B cell (primary cell): ENCODE measurements around the gene MPZL1. TPM values are rescaled to one million over a fixed set of nuclear protein-coding genes. Genes with fewer than 3 reads are reported as not detected.
"Not testable (repeated sequence)": the region's sequence is repeated elsewhere in the genome, so short reads cannot be mapped to it uniquely, and the experiment has no call there.

ENCODE experiments used
- ATAC-seq: fragments of 200-7000 bp; cut with Tn5 transposase; one replicate; pipeline ENCODE4 v1.10.0; 2021; ENCODE audit warnings: low read depth, mild to moderate bottlenecking, moderate number of reproducible peaks, moderate library complexity
- CTCF ChIA-PET: fragments of 350-600 bp; sonication (Branson Sonifier 250); formaldehyde crosslinking; loops from one replicate; lab custom pipeline; 2021; ENCODE audit warnings: antibody characterized with exemption, inconsistent platforms; lab: Charles Lee
- POLR2A ChIA-PET: fragments of 350-600 bp; sonication (Branson Sonifier 250); formaldehyde crosslinking; loops from one replicate; lab custom pipeline; 2021; ENCODE audit warnings: antibody characterized with exemption; lab: Charles Lee
- DNase-seq: peaks from one replicate; pipeline ENCODE4 v3.0.0; 2013
- H2AFZ ChIP-seq: 2 replicates; pipeline ENCODE4 v1.6.1; 2012; ENCODE audit warnings: mild to moderate bottlenecking, low read depth, low read length; ENCODE audit not compliant: insufficient read depth, poor library complexity, severe bottlenecking
- H3K27ac ChIP-seq, 2 donors: 1 replicate in 1 of 2; 2 replicates in 1 of 2; pipeline ENCODE4 v1.5.1; 2012 to 2013; ENCODE audit warnings: low read length in 2 of 2, mild to moderate bottlenecking in 2 of 2, moderate library complexity in 1 of 2
- H3K27me3 ChIP-seq, 4 experiments: fragments of 200-600 bp in 1 of 4; sonication (generic) in 1 of 4; replicated peaks in 1 of 4; 1 replicate in 2 of 4; 2 replicates in 2 of 4; pipeline versions ENCODE4 v1.6.1 to v1.7.0; 2013 to 2016; ENCODE audit warnings: low read length in 3 of 4, mild to moderate bottlenecking in 2 of 4, mixed read lengths in 1 of 4, moderate library complexity in 1 of 4; ENCODE audit not compliant: insufficient read depth in 4 of 4, control insufficient read depth in 3 of 4; ENCODE audit errors: control extremely low read depth in 1 of 4
- H3K36me3 ChIP-seq, 2 experiments: replicated peaks in 1 of 2; 1 replicate in 1 of 2; 2 replicates in 1 of 2; pipeline versions ENCODE4 v1.6.1 to v1.7.1; 2013; ENCODE audit warnings: low read length in 1 of 2; ENCODE audit not compliant: insufficient read depth in 2 of 2, control insufficient read depth in 1 of 2; ENCODE audit errors: control extremely low read depth in 1 of 2, extremely low read depth in 1 of 2
- H3K4me1 ChIP-seq, 2 donors: fragments of 200-600 bp in 1 of 2; sonication (generic) in 1 of 2; 1 replicate in 1 of 2; 2 replicates in 1 of 2; pipeline versions ENCODE4 v1.5.1 to v1.6.1; 2013 to 2017; ENCODE audit warnings: low read length in 2 of 2; ENCODE audit not compliant: control insufficient read depth in 2 of 2, insufficient read depth in 2 of 2
- H3K4me2 ChIP-seq: replicated peaks from 2 replicates; pipeline ENCODE3; 2012; ENCODE audit warnings: mild to moderate bottlenecking, low read depth, low read length; ENCODE audit not compliant: poor library complexity, severe bottlenecking
- H3K4me3 ChIP-seq, 5 experiments: fragments of 200-600 bp in 1 of 5; sonication (generic) in 1 of 5; 1 replicate in 3 of 5; 2 replicates in 2 of 5; pipeline versions ENCODE4 v1.5.1 to v1.7.0; 2011 to 2016; ENCODE audit warnings: low read length in 4 of 5, mild to moderate bottlenecking in 4 of 5, low read depth in 2 of 5, control low read depth in 1 of 5, moderate library complexity in 1 of 5; ENCODE audit not compliant: insufficient read depth in 1 of 5; ENCODE audit errors: control extremely low read depth in 1 of 5, extremely low read depth in 1 of 5
- H3K79me2 ChIP-seq: fragments of 200-600 bp; sonication (generic); one replicate; pipeline ENCODE4 v1.6.0; 2016; ENCODE audit warnings: low read length; ENCODE audit not compliant: control insufficient read depth, insufficient read depth
- H3K9ac ChIP-seq: fragments of 200-600 bp; sonication (generic); 2 replicates; pipeline ENCODE4 v1.6.1; 2017; ENCODE audit warnings: mild to moderate bottlenecking, low read length, moderate library complexity
- H3K9me3 ChIP-seq, 3 donors: one replicate each; pipeline versions ENCODE4 v1.6.1 to v1.7.1; 2013; ENCODE audit warnings: low read length in 2 of 3; ENCODE audit not compliant: control insufficient read depth in 2 of 3, insufficient read depth in 1 of 3; ENCODE audit errors: control extremely low read depth in 1 of 3
- H4K20me1 ChIP-seq: 2 replicates; pipeline ENCODE4 v1.6.0; 2012; ENCODE audit warnings: mild to moderate bottlenecking, low read length; ENCODE audit not compliant: insufficient read depth, control insufficient read depth, poor library complexity, severe bottlenecking
- H3K27ac Mint-ChIP-seq: one replicate; pipeline ENCODE4 v1.8.0; 2021; ENCODE audit warnings: mixed read lengths
- H3K27me3 Mint-ChIP-seq: one replicate; pipeline ENCODE4 v1.8.0; 2021; ENCODE audit warnings: mixed read lengths
- H3K4me1 Mint-ChIP-seq: one replicate; pipeline ENCODE4 v1.8.0; 2021; ENCODE audit warnings: mixed read lengths
- H3K4me3 Mint-ChIP-seq: one replicate; pipeline ENCODE4 v1.8.0; 2021; ENCODE audit warnings: mixed read lengths
- H3K9me3 Mint-ChIP-seq: one replicate; pipeline ENCODE4 v1.8.0; 2022; ENCODE audit warnings: mixed read lengths; ENCODE audit not compliant: insufficient read depth
- EZH2 ChIP-seq: IDR thresholded peaks from 2 replicates; pipeline ENCODE4 v1.6.1; 2012; ENCODE audit warnings: borderline replicate concordance, low read depth, mild to moderate bottlenecking, moderate library complexity, low read length; ENCODE audit not compliant: insufficient read depth, poor library complexity, severe bottlenecking
- WGBS: methylation state at CpG from one replicate; pipeline ENCODE4 v1.1.5; 2013; ENCODE audit warnings: missing lambda C conversion rate; ENCODE audit not compliant: insufficient coverage; 5-methylcytosine and 5-hydroxymethylcytosine counted together
- intact Hi-C: fragments of 100-400 bp; cut with micrococcal nuclease; formaldehyde crosslinking; loops from one replicate; pipeline ENCODE4 v1.10.0; 2022
- polyA plus RNA-seq: library from polyadenylated mRNA; depleted of rRNA; stranded (reverse); fragments of >200 nt; gene quantifications from 2 replicates; pipeline ENCODE4 v1.2.3, GENCODE V29; 2012
- total RNA-seq, 2 donors: library from RNA; stranded (reverse); fragments of 120-200 nt in 1 of 2; gene quantifications; 1 replicate in 1 of 2; 2 replicates in 1 of 2; pipeline versions ENCODE4 v1.2.3 to v1.2.4, GENCODE V29; 2013 to 2022
- TF ChIP-seq, protein P1 (sequence below): fragments of 200-600 bp; IDR thresholded peaks from one replicate; pipeline ENCODE4 v1.8.0; 2022; ENCODE audit warnings: antibody characterized with exemption, mild to moderate bottlenecking

Gene MPZL1
- total and polyA plus RNA-seq, 2 donors (not counting 1 experiment from before 2014, with no cell fraction given) = 15.4 to 27.7 TPM

- intact Hi-C loops = no loop called here
- H3K27me3 ChIP-seq = no peaks in the 10 kb centered on the region
- ChIA-PET POLR2A (no interaction called here), CTCF (no interaction called here)
- H3K4me1 ChIP-seq = no peaks in the 10 kb centered on the region
- H3K27me3 Mint-ChIP-seq = no peaks in the 10 kb centered on the region
- peaks cover 0 to 3% of the 10 kb centered on the region in 2 experiments for H3K36me3 ChIP-seq
- H3K4me2 ChIP-seq = no peak overlapping the region
- DNase-seq (no peak), ATAC-seq (no peak)
- no peak overlapping the region for H3K27ac ChIP-seq
- WGBS = 100% methylated on average over 1 of the region's 8 CpGs
- H3K9me3 ChIP-seq = no peaks in the 10 kb centered on the region
- H3K79me2 ChIP-seq = peaks cover 69% of the 10 kb centered on the region
- no peak overlapping the region for H3K9ac ChIP-seq
- H3K4me3 ChIP-seq = no peak overlapping the region
- H2AFZ ChIP-seq = no peak overlapping the region
- peaks cover 17% of the 10 kb centered on the region for H3K4me1 Mint-ChIP-seq
- H3K4me3 Mint-ChIP-seq = no peak overlapping the region
- TF ChIP-seq, protein P1, sequence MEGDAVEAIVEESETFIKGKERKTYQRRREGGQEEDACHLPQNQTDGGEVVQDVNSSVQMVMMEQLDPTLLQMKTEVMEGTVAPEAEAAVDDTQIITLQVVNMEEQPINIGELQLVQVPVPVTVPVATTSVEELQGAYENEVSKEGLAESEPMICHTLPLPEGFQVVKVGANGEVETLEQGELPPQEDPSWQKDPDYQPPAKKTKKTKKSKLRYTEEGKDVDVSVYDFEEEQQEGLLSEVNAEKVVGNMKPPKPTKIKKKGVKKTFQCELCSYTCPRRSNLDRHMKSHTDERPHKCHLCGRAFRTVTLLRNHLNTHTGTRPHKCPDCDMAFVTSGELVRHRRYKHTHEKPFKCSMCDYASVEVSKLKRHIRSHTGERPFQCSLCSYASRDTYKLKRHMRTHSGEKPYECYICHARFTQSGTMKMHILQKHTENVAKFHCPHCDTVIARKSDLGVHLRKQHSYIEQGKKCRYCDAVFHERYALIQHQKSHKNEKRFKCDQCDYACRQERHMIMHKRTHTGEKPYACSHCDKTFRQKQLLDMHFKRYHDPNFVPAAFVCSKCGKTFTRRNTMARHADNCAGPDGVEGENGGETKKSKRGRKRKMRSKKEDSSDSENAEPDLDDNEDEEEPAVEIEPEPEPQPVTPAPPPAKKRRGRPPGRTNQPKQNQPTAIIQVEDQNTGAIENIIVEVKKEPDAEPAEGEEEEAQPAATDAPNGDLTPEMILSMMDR = no peak
- TF ChIP-seq EZH2 = no peak
- no peak overlapping the region for H3K27ac Mint-ChIP-seq
- H3K9me3 Mint-ChIP-seq = no peaks in the 10 kb centered on the region
- H4K20me1 ChIP-seq = peaks cover 4% of the 10 kb centered on the region
Measured at GRCh38 chr1:167738158-167738557, 16.4 kb downstream of the MPZL1 start.

DNA sequence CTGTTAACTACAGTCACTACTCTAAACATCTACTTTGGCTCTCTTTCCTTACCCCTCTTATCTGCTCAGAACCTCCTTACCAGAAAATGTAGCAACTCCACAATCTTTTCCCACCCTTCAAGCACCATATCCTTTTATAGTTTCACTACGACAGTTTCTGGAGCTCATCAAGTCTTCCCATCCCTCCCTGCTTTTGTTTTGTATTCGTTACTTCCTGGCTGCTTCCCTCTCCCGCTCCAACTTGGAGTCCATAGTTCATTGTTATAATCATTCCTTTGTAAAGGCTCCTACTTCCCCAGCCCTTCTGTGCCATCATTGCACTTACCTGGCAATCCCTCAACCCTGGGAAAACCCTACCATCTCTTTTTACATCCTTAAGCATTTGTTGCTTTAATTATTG lies 18.0 kb downstream of the MPZL1 start:
- H3K27me3 Mint-ChIP-seq = no peaks in the 10 kb centered on the region
- Histone ChIP-seq H3K36me3 (peaks cover 0 to 3% of the 10 kb centered on the region in 2 experiments), H3K27me3 (no peaks in the 10 kb centered on the region), H3K4me3 (no peak overlapping the region), H4K20me1 (no peaks in the 10 kb centered on the region), H3K27ac (no peak overlapping the region), H3K9ac (no peak overlapping the region), H3K4me2 (no peak overlapping the region), H2AFZ (no peak overlapping the region), H3K4me1 (no peaks in the 10 kb centered on the region), H3K79me2 (peaks cover 69% of the 10 kb centered on the region), H3K9me3 (no peaks in the 10 kb centered on the region)
- peaks cover 24% of the 10 kb centered on the region for H3K4me1 Mint-ChIP-seq
- no peak for ATAC-seq
- CTCF ChIA-PET = interaction anchor here (0.7 to 2.1 kb wide), 3 partner anchors 9 to 43 kb away, joined by 3 to 6 read pairs (median 3); no protein-coding TSS in a partner anchor
- WGBS = 94% methylated on average over 3 of the region's 3 CpGs
- TF ChIP-seq, protein P1 = no peak
- no peak for TF ChIP-seq EZH2
- intact Hi-C loops = no loop called here
- POLR2A ChIA-PET = no interaction called here
- DNase-seq = no peak
- H3K27ac Mint-ChIP-seq = no peak overlapping the region
- H3K4me3 Mint-ChIP-seq = no peak overlapping the region
- H3K9me3 Mint-ChIP-seq = no peaks in the 10 kb centered on the region

DNA sequence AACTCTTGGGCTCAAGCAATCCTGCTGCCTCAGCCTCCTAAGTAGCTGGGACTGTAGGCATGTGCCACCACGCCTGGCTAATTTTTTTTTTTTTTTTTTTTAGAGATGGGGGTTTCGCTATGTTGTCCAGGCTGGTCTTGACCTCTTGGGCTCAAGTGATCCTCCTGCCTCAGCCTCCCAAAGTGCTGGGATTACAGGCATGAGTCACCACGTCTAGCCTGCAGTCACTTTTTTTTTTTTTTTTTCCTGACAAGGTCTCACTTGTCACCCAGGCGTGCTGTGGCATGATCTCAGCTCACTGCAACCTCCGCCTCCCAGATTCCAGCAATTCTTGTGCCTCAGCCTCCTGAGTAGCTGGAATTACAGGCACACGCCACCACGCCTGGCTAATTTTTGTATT lies 19.3 kb downstream of the MPZL1 start:
- DNase-seq, H3K27ac Mint-ChIP-seq, H4K20me1 ChIP-seq, intact Hi-C loops, H3K9me3 Mint-ChIP-seq, CTCF ChIA-PET, H3K27ac ChIP-seq, H3K27me3 Mint-ChIP-seq, POLR2A ChIA-PET, ATAC-seq, H3K27me3 ChIP-seq, H3K4me3 Mint-ChIP-seq, H3K4me1 ChIP-seq, H3K4me2 ChIP-seq, H3K4me3 ChIP-seq, H2AFZ ChIP-seq, H3K9me3 ChIP-seq, H3K36me3 ChIP-seq, H3K9ac ChIP-seq: not testable (repeated sequence)
- H3K4me1 Mint-ChIP-seq = peaks cover 27% of the 10 kb centered on the region
- peaks cover 69% of the 10 kb centered on the region for H3K79me2 ChIP-seq
- 100% methylated on average over 4 of the region's 7 CpGs for WGBS
